Type B pancreatic cell (in vitro differentiated cells): ENCODE results near the gene GMCL1. TPM values are rescaled to one million over a fixed set of nuclear protein-coding genes. Genes with fewer than 3 reads are reported as not detected.

Experiments
- DNase-seq: peaks from one replicate; pipeline ENCODE4 v3.0.0; 2021; ENCODE audit warnings: mixed read lengths; ENCODE audit not compliant: unreplicated experiment; ENCODE audit errors: extremely low spot score
- H3K27ac Mint-ChIP-seq: 2 replicates; pipeline ENCODE4 v1.8.0; 2021; ENCODE audit warnings: mild to moderate bottlenecking, mixed read lengths
- H3K27me3 Mint-ChIP-seq: 2 replicates; pipeline ENCODE4 v1.8.0; 2021; ENCODE audit warnings: mixed read lengths
- H3K36me3 Mint-ChIP-seq: 2 replicates; pipeline ENCODE4 v1.8.0; 2021; ENCODE audit warnings: mixed read lengths
- H3K4me1 Mint-ChIP-seq: one replicate; pipeline ENCODE4 v1.8.0; 2021; ENCODE audit warnings: mixed read lengths; ENCODE audit not compliant: unreplicated experiment
- H3K4me3 Mint-ChIP-seq: 2 replicates; pipeline ENCODE4 v1.8.0; 2021; ENCODE audit warnings: mild to moderate bottlenecking, mixed read lengths
- H3K9me3 Mint-ChIP-seq: 2 replicates; pipeline ENCODE4 v1.8.0; 2021; ENCODE audit warnings: mixed read lengths
- CTCF ChIP-seq: fragments of 200-600 bp; sonication (generic); conservative IDR thresholded peaks from 2 replicates; pipeline ENCODE4 v1.5.0; 2021; ENCODE audit warnings: antibody characterized with exemption, mild to moderate bottlenecking
- total RNA-seq: library from RNA; stranded (reverse); gene quantifications from 2 replicates; pipeline ENCODE4 v1.2.1, GENCODE V29; 2021; ENCODE audit warnings: low replicate concordance

GMCL1 gene
- total RNA-seq, 1 donor from 2014 or later: 23.0 TPM

- no peak for DNase-seq
- Mint-ChIP-seq H3K27me3 (no peaks in the 10 kb centered on the region), H3K4me1 (peaks cover 30% of the 10 kb centered on the region), H3K9me3 (no peaks in the 10 kb centered on the region), H3K4me3 (no peak overlapping the region), H3K27ac (no peak overlapping the region), H3K36me3 (peaks cover 11% of the 10 kb centered on the region)
- no peak for TF ChIP-seq CTCF
These were observed 43.4 kb upstream of the GMCL1 start for GRCh38 chr2:69786052-69786560.

- peaks cover 5% of the 10 kb centered on the region for H3K36me3 Mint-ChIP-seq
- peak overlapping the region; percentile 25 for H3K4me3 Mint-ChIP-seq
- H3K4me1 Mint-ChIP-seq: peaks cover 19% of the 10 kb centered on the region
- no peak for TF ChIP-seq CTCF
- no peaks in the 10 kb centered on the region for H3K27me3 Mint-ChIP-seq
- H3K27ac Mint-ChIP-seq: peak overlapping the region; percentile 75
- DNase-seq: no peak
- no peaks in the 10 kb centered on the region for H3K9me3 Mint-ChIP-seq
These were observed 40.2 kb upstream of the GMCL1 start for GRCh38 chr2:69789175-69789721.

- H3K36me3 Mint-ChIP-seq: peaks cover 5% of the 10 kb centered on the region
- DNase-seq: no peak
- peak overlapping the region; percentile 75 for H3K27ac Mint-ChIP-seq
- peaks cover 19% of the 10 kb centered on the region for H3K4me1 Mint-ChIP-seq
- no peak for TF ChIP-seq CTCF
- no peaks in the 10 kb centered on the region for H3K27me3 Mint-ChIP-seq
- no peaks in the 10 kb centered on the region for H3K9me3 Mint-ChIP-seq
- peak overlapping the region; percentile 51 for H3K4me3 Mint-ChIP-seq
These were observed 39.5 kb upstream of the GMCL1 start for GRCh38 chr2:69789772-69790600.

- no peak for TF ChIP-seq CTCF
- DNase-seq: no peak
- Mint-ChIP-seq H3K27me3 (no peaks in the 10 kb centered on the region), H3K9me3 (no peaks in the 10 kb centered on the region), H3K4me3 (no peak overlapping the region), H3K36me3 (peaks cover 3% of the 10 kb centered on the region), H3K27ac (peak overlapping the region; percentile 23), H3K4me1 (peaks cover 19% of the 10 kb centered on the region)
These were observed 38.9 kb upstream of the GMCL1 start for GRCh38 chr2:69790601-69790959.

DNA sequence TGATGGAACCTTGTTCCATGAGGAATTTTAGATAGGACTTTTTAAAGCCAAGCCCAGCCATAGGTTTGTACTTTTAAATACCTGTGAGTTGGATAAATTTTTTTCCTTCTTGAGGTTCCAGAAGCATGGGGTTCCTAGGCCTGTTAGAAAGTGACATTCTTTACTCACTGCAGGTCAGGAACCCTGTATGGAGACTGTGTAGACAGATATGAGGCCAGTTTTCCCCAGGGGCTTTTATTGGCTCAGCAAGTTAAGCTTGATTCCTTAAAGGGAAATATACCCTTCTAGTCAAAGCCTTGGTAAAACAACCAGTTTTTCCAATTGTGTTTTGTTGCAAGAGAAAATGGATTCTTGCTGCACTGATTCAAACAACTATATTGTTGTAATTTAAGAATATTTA lies 38.4 kb upstream of the GMCL1 start:
- Mint-ChIP-seq H3K4me1 (peaks cover 19% of the 10 kb centered on the region), H3K27ac (peak overlapping the region; percentile 23), H3K9me3 (no peaks in the 10 kb centered on the region), H3K27me3 (no peaks in the 10 kb centered on the region), H3K4me3 (no peak overlapping the region), H3K36me3 (no peaks in the 10 kb centered on the region)
- no peak for TF ChIP-seq CTCF
- DNase-seq: no peak
